RWPE1 (cell line): ENCODE measurements around the gene TLK1.

ENCODE experiments used
- CTCF ChIA-PET: fragments of 350-600 bp; sonication (Branson Sonifier 250); formaldehyde crosslinking; extraction: SDS; loops from one replicate; lab custom pipeline; 2021; lab: Yijun Ruan, JAX
- POLR2A ChIA-PET: fragments of 400-600 bp; formaldehyde crosslinking; extraction: SDS; loops from one replicate; lab custom pipeline; 2020; ENCODE audit warnings: antibody characterized with exemption; ENCODE audit not compliant: low non-redundant PET; lab: Yijun Ruan, JAX
- DNase-seq: peaks from one replicate; pipeline ENCODE4 v3.0.0; 2012; ENCODE audit warnings: low spot score
- H3K27ac ChIP-seq: fragments of 450-650 bp; 2 replicates; pipeline ENCODE4 v1.5.1; 2017
- CTCF ChIP-seq: fragments of 450-650 bp; conservative IDR thresholded peaks from 2 replicates; pipeline ENCODE4 v1.5.1; 2017; ENCODE audit warnings: low read depth, mild to moderate bottlenecking

Gene TLK1

GRCh38 chr2:171201271-171201670 lies 40.6 kb upstream of the TLK1 start:
- DNase-seq, result no peak
- TF ChIP-seq CTCF, result no peak
- H3K27ac ChIP-seq, result no peak overlapping the region
- ChIA-PET CTCF (no interaction called here), POLR2A (no interaction called here)

GRCh38 chr2:171200469-171200868 lies 39.8 kb upstream of the TLK1 start:
- no peak for DNase-seq
- no peak for TF ChIP-seq CTCF
- no peak overlapping the region for H3K27ac ChIP-seq
- ChIA-PET CTCF (no interaction called here), POLR2A (no interaction called here)

- ChIA-PET CTCF (interaction anchor here (0.6 kb wide), 1 partner anchor 627 kb away, joined by 3 read pairs; no protein-coding TSS in a partner anchor), POLR2A (no interaction called here)
- TF ChIP-seq CTCF, result no peak
- no peak for DNase-seq
- no peak overlapping the region for H3K27ac ChIP-seq
These were observed 30.3 kb upstream of the TLK1 start for GRCh38 chr2:171191021-171191420.

- ChIA-PET CTCF (no interaction called here), POLR2A (no interaction called here)
- H3K27ac ChIP-seq, result no peak overlapping the region
- no peak for DNase-seq
- no peak for TF ChIP-seq CTCF
These were observed 27.1 kb upstream of the TLK1 start for GRCh38 chr2:171187819-171188218.

- POLR2A ChIA-PET, result no interaction called here
- TF ChIP-seq CTCF, result no peak
- DNase-seq, result no peak
- H3K27ac ChIP-seq, result no peak overlapping the region
- CTCF ChIA-PET, result no interaction called here
These were observed 26.5 kb upstream of the TLK1 start for GRCh38 chr2:171187177-171187576.

GRCh38 chr2:171185941-171186340 lies 25.2 kb upstream of the TLK1 start:
- H3K27ac ChIP-seq, result no peak overlapping the region
- CTCF ChIA-PET, result no interaction called here

More at GRCh38 chr2:171185941-171186340, 25.2 kb upstream of the TLK1 start:
- no peak for DNase-seq
- POLR2A ChIA-PET, result no interaction called here
- no peak for TF ChIP-seq CTCF
